ENCODE measurements around the gene SNAP25.

SNAP25 gene

GRCh38 chr20:10218536-10219451, at the start of gene SNAP25:
TSS of gene SNAP25 (plus strand) at chr20:10218830. CDS start at chr20:10275492, 56,662 bp downstream.
- TF ChIP-seq CTCF (IDR thresholded peaks at IDR 0.05; ENCODE audit: low read depth, low read length), result no peak
- peak; percentile 77 for DNase-seq (ENCODE audit: extremely low read depth, low read depth)

DNA sequence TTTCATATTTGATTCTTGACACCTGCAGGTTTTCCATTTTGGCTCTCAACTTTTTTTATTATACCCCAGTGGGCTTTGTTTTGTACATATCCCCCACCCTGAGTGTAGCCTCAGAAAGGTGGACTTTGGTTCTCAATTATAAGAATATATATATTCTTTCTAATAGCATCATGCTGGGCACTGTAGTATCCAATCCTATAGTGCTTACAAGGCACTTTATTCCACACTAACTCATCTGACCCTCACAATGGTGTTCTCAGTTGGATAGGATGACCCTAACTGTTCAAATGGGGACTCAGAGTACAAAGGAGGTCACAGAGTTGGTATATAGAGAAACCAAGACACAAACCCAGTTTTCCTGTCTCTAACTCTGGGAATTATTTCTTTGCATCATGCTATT, 48.9 kb upstream of the SNAP25 start:
- no peak for DNase-seq (ENCODE audit: extremely low read depth, low read depth)
- TF ChIP-seq CTCF (IDR thresholded peaks at IDR 0.05; ENCODE audit: low read depth, low read length), result no peak

- no peak for TF ChIP-seq CTCF (IDR thresholded peaks at IDR 0.05; ENCODE audit: low read depth, low read length)
- DNase-seq (ENCODE audit: extremely low read depth, low read depth), result no peak
Measured at GRCh38 chr20:10170261-10170660, 48.4 kb upstream of the SNAP25 start.

- no peak for DNase-seq (ENCODE audit: extremely low read depth, low read depth)
- TF ChIP-seq CTCF (IDR thresholded peaks at IDR 0.05; ENCODE audit: low read depth, low read length), result no peak
Measured at GRCh38 chr20:10171864-10172751, 46.5 kb upstream of the SNAP25 start.

DNA sequence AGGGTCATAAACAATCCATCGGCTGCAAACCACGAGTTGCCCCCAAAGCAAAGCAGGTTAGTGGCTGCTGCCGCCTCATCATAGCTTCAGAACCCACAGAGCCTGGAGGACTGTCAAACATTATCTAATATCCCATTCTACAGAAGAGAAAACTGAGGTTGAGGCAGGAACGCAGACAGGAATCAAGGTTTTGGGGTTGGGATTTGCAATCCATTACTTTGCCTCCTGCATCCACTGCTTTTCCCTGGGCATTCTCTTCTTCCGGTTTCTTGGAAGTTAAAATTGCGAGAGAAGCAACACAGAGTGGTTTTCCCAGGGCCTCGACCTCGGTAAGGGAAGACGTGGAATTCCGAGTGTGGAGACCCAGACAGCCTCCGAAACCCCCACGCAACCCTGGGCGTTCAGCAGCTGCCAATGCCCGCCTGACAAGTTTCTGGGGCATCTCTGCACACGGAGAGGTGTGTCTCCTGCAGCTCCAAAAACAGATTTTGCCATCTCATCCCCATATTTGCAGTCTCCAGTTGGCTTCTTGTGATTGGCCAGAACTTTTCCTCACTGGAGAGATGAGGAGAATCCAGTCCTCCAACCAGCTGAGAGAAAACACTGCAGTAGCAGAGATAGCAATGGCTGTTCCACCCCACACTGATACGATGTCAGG, 45.5 kb upstream of the SNAP25 start:
- DNase-seq (ENCODE audit: extremely low read depth, low read depth), result no peak
- TF ChIP-seq CTCF (IDR thresholded peaks at IDR 0.05; ENCODE audit: low read depth, low read length), result no peak

- TF ChIP-seq CTCF (IDR thresholded peaks at IDR 0.05; ENCODE audit: low read depth, low read length), result no peak
- no peak for DNase-seq (ENCODE audit: extremely low read depth, low read depth)
Measured at GRCh38 chr20:10174400-10174799, 44.2 kb upstream of the SNAP25 start.
